ENCODE results near the gene TDG. TPM values are rescaled to one million over a fixed set of nuclear protein-coding genes. Genes with fewer than 3 reads are reported as not detected.

The TDG gene
- total and polyA plus RNA-seq, 2 experiments from 2014 or later: 27.9 to 47.9 TPM

DNA sequence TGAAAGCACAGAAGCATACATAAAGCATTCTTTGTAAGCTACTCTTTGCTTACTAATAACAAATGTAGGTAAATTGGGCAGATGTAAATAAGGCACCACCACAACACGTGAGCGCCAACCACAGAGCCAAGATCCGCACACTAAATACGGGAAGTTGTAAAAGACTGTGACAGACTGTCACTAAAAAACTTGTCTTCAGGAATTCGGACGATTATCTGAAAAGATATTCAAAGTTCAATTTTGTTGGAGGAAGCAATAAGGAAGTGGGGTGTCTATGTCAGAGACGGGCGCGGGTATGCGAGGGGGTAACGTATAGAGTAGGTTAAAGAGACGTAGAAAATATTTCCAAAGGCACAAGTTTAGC lies 37.0 kb upstream of the TDG start:
- WGBS (ENCODE audit: low lambda C conversion rate, missing lambda C conversion rate): 22% methylated on average over 12 of the region's 12 CpGs
- Histone ChIP-seq H3K4me1 (ENCODE audit: insufficient read depth) (peaks cover 20% of the 10 kb centered on the region), H3K79me2 (peaks cover 35% of the 10 kb centered on the region), H3K36me3 (replicated peaks; ENCODE audit: insufficient read depth, low read depth) (no peaks in the 10 kb centered on the region), H3K4me3 (peak overlapping the region; percentile 54), H2AFZ (peak overlapping the region; percentile 93), H3K27me3 (no peaks in the 10 kb centered on the region), H3K9me2 (replicated peaks; ENCODE audit: insufficient read depth) (no peaks in the 10 kb centered on the region), H3K9me3 (ENCODE audit: low read depth) (no peaks in the 10 kb centered on the region), H3K4me2 (peak overlapping the region; percentile 86), H4K20me1 (ENCODE audit: insufficient read depth, poor library complexity, severe bottlenecking) (peaks cover 30% of the 10 kb centered on the region), H3K27ac (peak overlapping the region; percentile 99)
- DNase-seq (ENCODE audit: low spot score): peak; percentile 17
- TF ChIP-seq, protein P1, sequence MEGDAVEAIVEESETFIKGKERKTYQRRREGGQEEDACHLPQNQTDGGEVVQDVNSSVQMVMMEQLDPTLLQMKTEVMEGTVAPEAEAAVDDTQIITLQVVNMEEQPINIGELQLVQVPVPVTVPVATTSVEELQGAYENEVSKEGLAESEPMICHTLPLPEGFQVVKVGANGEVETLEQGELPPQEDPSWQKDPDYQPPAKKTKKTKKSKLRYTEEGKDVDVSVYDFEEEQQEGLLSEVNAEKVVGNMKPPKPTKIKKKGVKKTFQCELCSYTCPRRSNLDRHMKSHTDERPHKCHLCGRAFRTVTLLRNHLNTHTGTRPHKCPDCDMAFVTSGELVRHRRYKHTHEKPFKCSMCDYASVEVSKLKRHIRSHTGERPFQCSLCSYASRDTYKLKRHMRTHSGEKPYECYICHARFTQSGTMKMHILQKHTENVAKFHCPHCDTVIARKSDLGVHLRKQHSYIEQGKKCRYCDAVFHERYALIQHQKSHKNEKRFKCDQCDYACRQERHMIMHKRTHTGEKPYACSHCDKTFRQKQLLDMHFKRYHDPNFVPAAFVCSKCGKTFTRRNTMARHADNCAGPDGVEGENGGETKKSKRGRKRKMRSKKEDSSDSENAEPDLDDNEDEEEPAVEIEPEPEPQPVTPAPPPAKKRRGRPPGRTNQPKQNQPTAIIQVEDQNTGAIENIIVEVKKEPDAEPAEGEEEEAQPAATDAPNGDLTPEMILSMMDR (IDR thresholded peaks at IDR 0.05; ENCODE audit: poor library complexity): no peak

DNA sequence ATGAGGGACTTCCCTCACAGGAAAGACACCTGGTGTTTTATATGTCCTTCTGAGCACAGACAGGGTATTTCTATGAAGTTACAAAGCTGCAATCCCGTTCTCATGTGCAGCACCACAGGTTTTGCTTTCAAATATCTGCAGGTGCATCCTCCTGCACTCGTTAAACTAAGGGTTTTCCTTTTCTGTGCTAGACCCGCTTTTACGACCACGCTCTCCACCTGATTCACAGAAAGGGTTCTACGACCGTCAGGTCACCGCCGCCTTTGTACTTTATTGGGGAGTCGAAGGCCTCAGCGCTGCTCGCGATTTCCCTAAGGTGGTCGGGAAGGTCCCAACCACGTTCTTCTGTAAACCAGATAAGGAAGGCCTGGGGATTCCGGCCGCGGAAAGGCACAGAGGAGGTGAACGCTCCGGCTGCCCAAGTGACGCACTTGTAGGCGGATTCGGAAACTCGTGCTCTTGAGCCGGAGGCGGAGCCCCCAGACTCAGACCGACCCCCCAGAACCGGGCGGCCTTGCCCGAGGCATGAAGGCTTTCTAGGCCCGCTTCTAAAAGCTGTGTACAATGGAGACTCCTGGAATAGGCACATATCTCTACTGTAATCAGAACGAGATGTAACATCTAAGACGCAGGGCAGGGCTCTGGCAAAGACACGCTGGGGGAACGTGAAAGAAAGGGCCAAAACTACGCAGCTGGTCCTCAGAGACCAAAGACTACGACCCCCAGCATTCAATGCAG lies 36.5 kb upstream of the TDG start:
- Histone ChIP-seq H3K27me3 (no peaks in the 10 kb centered on the region), H3K36me3 (replicated peaks; ENCODE audit: insufficient read depth, low read depth) (no peaks in the 10 kb centered on the region), H3K4me2 (peak overlapping the region; percentile 86), H3K27ac (peak overlapping the region; percentile 99), H2AFZ (peak overlapping the region; percentile 93), H3K9me2 (replicated peaks; ENCODE audit: insufficient read depth) (no peaks in the 10 kb centered on the region), H4K20me1 (ENCODE audit: insufficient read depth, poor library complexity, severe bottlenecking) (peaks cover 35% of the 10 kb centered on the region), H3K9me3 (ENCODE audit: low read depth) (no peaks in the 10 kb centered on the region), H3K4me3 (peak overlapping the region; percentile 54), H3K79me2 (peaks cover 41% of the 10 kb centered on the region), H3K4me1 (ENCODE audit: insufficient read depth) (peaks cover 25% of the 10 kb centered on the region)
- TF ChIP-seq EZH2phosphoT487 (IDR thresholded peaks at IDR 0.05; ENCODE audit: low read depth, severe bottlenecking, unreplicated experiment) (no peak), EZH2 (IDR thresholded peaks at IDR 0.05; ENCODE audit: borderline replicate concordance) (no peak)
- TF ChIP-seq, protein P1 (IDR thresholded peaks at IDR 0.05; ENCODE audit: poor library complexity): no peak
- WGBS (ENCODE audit: low lambda C conversion rate, missing lambda C conversion rate): 2% methylated on average over 37 of the region's 37 CpGs
- DNase-seq (ENCODE audit: low spot score): peak; percentile 91

DNA sequence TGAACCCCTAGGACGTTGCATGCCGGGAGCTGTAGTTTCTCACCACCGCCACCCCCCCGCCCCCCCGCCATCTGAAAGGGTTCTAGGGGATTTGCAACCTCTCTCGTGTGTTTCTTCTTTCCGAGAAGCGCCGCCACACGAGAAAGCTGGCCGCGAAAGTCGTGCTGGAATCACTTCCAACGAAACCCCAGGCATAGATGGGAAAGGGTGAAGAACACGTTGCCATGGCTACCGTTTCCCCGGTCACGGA lies 36.0 kb upstream of the TDG start:
- H3K27ac ChIP-seq: peak overlapping the region; percentile 99
- no peak overlapping the region for H2AFZ ChIP-seq
- H4K20me1 ChIP-seq (ENCODE audit: insufficient read depth, poor library complexity, severe bottlenecking): peaks cover 38% of the 10 kb centered on the region
- peak overlapping the region; percentile 86 for H3K4me2 ChIP-seq
- H3K9me2 ChIP-seq (replicated peaks; ENCODE audit: insufficient read depth): no peaks in the 10 kb centered on the region
- H3K4me3 ChIP-seq: peak overlapping the region; percentile 54
- DNase-seq (ENCODE audit: low spot score): no peak
- H3K27me3 ChIP-seq: no peaks in the 10 kb centered on the region
- no peaks in the 10 kb centered on the region for H3K9me3 ChIP-seq (ENCODE audit: low read depth)
- TF ChIP-seq EZH2 (IDR thresholded peaks at IDR 0.05; ENCODE audit: borderline replicate concordance) (no peak), EZH2phosphoT487 (IDR thresholded peaks at IDR 0.05; ENCODE audit: low read depth, severe bottlenecking, unreplicated experiment) (no peak)
- TF ChIP-seq, protein P1 (IDR thresholded peaks at IDR 0.05; ENCODE audit: poor library complexity): no peak
- peaks cover 44% of the 10 kb centered on the region for H3K79me2 ChIP-seq
- under 1% methylated on average over 18 of the region's 18 CpGs for WGBS (ENCODE audit: low lambda C conversion rate, missing lambda C conversion rate)
- H3K4me1 ChIP-seq (ENCODE audit: insufficient read depth): peaks cover 25% of the 10 kb centered on the region
- H3K36me3 ChIP-seq (replicated peaks; ENCODE audit: insufficient read depth, low read depth): no peaks in the 10 kb centered on the region
